HG03354 (cell line): ENCODE results near the gene LAYN.
A peak's percentile ranks its signal among the peaks of the same experiment; 100 is the strongest.

Experiments used
- ATAC-seq: cut with Tn5 transposase; IDR thresholded peaks from one replicate; pipeline ENCODE4 v1.9.1; 2021; ENCODE audit warnings: mild to moderate bottlenecking; ENCODE audit not compliant: unreplicated experiment, poor library complexity, severe bottlenecking

Gene LAYN

DNA sequence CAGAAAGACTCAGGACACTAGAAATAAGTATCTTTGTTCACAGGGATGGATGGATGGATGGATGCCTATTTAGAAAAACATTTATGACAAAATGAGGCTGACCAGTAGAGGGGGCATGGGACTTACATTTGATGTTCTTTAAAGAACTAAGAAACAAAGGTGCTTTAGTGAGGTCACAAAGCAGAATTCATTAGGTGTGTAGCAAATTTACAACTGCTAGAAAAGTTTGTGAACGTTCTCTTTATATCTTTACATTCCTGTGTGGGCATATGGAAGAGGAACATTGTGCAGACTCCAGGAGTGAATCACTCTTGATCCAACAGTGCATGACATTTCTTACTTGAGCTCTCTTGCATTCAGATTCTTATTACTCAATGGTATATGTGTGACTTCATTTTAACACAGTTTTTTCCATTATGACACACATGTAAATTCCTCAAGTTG, 45.9 kb downstream of the LAYN start:
- ATAC-seq = peak; percentile 48

DNA sequence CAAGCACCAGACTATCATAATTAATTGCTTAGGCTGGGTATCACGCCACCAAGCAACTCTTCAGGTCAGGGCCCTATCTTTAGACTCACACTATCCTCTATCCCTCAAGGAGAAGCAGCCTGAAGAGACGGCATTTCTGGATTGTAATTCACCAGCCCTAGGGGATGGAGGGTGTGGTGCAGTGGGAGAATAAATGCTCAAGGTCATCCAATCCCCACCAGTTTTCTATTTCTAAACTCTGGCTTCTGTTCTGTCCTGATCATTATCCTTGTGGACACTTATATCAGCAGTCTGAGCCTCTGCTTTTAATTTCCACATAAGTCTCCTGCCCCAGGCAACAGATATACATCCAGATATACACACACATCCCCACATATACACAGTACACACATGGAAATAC, 48.6 kb downstream of the LAYN start:
- ATAC-seq = no peak

DNA sequence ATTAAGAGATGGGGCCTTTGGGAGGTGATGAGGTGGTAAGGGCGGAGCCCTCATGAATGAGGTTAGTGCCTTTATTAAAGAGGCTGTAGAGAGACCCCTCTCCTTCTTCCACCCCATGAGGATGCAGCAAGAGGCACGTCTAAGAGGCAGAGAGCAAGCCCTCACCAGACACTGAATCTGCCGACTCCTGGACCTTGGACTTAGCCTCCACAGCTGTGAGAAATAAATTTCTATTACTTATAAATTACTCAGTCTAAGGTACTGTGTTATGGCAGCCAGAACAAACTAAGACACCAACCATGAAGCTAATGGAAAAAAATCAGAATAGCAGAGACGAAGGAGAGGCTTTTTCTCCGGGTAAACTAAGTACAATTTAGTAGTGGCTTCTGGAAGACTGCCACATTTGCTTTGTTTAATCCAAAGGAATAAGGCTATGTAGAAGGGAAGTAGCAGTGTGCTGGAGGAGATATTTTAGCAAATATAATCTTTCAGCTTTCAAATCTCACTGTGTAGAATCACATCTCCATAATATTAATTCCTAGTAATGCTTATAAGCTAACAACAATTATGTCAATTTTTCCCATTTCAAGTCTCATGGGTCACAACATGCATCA, 49.5 kb downstream of the LAYN start:
- no peak for ATAC-seq

DNA sequence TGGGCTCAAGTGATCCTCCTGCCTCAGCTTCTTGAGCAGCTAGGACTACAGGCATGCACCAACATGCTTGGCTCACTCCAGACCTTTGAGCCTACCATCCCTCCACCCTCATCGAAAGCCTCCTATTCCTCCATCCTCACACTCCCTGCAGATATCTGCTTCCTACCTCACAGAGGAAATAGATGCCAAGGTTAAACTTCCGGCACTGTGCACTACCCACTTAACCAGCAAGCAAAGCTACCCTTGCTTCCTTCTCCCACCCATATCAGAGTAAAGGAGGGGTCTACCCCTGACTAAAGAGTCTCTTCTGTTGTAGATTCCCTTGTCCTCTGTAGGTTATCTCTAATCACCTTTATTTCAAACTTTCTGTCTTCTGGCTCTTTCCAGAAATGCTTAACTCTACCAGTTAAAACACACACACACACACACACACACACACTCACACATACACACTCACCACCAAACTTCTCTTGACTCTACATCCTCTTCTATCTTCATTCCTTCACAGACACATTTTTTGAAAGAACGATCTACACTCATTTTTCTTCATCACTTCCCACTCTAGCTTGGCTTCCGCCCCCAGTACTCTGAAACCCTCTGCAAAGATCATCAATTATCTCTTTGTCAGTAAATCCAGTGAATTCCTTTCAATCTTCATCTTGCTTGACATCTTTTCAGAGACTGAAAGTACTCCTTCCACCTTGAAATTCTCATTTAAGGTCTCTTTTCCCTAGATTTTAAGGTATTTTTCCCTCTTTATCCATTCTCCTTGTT, 50.9 kb downstream of the LAYN start:
- no peak for ATAC-seq

DNA sequence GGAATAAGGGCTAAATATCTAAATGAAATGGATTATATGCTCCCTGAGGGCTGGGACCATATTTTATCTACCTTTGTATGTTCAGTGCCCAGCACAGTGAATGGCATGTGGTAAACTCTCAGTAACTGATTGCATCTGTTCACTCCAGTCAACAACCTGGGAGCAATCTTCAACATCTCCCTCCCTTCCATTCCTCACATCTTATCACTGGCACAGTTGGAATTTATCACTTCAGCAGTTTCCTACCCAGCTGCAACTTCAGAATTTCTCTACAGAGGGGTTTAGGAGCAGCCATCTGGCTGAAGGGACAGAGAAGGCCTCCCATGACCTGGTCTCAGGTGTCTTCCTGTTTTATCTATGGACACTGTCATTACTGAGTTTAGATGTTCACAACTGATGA, 52.0 kb downstream of the LAYN start:
- no peak for ATAC-seq

DNA sequence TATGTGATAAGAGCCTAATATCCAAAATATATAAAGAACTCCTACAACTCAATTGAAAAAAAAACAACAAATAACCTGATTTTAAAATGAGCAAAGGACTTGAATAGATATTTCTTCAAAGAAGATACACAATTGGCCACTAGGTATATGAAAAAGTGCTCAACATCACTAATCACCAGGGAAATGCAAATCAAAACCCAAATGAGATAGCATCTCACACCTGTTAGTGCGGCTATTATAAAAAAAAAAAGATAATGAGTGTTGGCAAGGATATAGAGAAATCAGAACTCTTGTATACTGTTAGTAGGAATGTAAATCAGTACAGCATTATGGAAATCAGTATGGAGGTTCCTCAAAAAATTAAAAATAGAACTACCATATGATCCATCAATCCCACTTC, 55.8 kb downstream of the LAYN start:
- ATAC-seq = no peak

DNA sequence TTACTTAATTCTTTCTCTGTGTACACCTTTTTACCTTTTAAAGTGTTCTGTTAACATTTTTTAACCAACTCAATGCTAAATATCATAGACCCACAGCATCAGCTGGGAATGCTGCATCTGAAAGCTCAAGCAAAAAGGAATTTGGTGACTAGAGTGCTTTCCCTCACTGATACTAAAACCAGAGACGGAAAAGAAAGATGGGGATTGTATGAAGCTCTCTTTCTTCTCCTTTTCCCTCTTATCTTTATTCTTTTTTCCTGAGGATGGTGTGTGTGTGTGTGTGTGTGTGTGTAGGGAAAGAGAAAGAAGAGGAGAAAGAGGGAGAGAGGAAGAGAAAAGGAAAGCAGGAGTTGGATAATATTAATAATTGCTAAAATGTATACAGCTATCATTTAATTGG, 57.6 kb downstream of the LAYN start:
- ATAC-seq = no peak

DNA sequence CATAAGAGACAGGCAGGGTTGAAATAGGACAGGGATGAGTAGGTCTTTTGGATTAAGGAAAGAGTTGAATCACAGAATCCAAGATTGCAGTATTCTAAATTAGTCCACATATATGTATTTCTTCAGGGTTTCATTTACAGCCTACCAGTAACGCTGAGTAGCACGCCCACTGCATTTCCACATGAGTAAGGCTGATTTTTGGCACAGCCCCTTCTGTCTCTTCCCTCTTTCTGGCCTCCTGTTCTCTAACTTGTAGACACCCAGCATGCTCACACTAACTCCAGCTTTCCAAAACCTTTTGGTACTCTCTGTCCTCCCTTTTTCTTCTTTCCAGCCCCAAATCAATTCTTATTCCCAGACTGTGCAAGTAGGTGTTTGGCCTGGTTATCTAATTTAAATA, 58.0 kb downstream of the LAYN start:
- no peak for ATAC-seq

DNA sequence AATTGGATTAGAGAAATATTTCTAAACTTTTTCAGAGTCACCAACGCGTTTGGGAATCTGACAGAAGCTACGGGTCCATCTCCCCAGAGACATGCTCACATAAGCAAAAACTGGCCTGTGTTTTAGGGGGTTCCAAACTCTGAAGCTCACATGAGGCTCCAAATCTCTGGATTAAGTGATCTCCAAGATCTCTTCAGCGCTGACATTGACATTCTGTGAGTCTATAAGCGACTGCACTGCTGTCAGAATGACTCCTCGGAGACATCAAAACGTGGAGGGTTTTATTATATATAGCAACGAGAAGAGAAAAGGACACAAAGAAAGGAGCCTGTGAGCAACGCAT, 61.1 kb downstream of the LAYN start:
- ATAC-seq = no peak

DNA sequence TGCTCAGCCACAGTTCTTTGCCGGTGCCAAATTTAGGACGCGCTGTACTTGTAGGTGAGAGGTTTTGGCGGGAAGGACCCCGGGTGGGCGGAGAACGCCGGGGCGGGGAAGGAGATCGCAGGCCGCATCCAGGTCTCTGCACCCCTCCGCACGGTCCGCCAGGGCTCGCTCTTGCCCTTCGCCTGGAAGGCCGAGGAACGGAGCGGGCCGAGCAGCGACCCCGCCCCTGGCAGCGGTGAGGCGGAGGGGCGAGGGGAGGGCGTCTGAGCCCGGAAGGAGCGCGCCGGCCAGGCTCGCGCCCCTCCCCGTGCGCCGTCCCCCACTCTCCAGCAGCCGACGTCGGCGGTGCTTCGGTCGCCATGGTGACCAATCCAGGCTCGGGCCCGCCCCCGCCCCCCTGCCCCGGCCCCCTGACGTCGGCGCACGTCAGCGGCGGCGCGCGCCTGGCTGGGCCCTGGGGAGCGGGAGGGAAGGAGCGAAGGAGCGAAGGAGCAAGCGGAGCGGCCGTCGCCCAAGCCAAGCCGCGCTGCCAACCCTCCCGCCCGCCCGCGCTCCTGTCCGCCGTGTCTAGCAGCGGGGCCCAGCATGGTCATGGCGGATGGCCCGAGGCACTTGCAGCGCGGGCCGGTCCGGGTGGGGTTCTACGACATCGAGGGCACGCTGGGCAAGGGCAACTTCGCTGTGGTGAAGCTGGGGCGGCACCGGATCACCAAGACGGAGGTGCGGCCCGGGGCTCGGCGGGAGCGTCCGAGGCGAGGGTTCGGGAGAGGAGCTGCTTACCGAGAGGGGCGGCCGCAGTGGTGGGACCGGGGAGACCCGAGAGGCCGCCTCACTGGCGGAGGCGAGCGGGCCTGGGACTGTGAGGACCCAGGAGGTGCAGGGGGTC, 61.7 kb downstream of the LAYN start, which contains the start of gene SIK2:
SIK2 (plus strand) TSS at position 471 of the 886 bp plus-strand sequence; CDS start at position 586, 115 bp downstream.
- ATAC-seq = peak; percentile 86

DNA sequence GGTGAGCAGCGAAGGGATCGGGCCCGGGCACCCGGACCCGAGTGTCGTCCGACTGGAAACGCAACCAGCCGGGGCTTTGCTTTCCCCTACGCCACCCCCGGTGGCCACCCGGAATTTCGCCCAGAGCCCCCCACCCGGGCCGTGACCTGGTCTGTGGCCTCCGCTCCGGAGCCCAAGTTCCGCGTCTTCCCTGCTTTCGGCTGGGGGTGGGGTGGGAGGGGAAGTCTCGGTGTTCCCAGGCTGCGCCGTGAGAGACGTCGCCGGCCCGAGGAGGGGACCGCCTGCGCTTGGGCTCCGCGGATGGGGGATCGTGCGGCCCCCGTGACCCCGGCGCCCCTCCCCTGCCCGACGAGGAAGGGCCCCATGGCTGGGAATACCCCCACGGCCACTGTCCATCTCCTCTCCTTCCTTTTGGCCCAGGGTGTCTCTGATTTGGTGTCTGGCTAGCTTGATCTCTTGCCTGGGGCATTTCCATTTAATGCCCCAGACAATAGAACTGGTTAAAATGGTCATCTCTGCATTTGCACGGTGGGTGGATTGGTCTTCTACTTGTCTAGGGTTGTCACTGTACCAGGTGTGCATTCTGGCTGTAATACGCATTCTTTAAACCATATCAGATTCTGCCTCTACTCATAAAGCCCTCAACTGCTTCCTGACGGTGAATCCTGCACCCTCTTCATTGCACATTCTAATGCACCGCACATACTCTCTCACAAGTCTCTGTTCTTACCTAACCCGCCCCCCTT, 62.5 kb downstream of the LAYN start:
- no peak for ATAC-seq

DNA sequence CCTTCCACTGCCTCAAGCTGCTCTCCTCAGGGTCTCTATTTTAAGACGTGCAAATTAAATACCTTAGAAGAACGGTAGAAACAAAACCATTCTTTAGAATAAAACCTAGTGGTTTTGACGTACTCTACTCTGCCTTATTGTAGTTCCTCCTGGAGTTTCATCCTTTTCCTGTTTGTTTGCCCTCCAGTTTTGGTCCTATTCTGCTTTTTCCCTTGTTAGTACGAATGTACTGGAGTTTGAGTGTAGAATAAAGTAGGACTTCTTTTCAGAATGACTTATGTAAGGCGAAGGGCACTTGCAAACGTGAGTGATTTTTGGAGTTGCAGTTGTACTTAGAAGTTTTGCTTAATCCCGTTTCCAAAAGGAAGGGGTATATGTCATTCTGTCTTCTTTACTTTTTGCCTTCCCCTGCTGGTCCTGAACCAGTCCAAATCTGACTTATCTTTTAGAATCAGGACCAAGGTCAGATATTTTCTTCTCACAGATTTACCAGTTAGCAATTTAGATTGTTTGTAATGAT, 63.2 kb downstream of the LAYN start:
- no peak for ATAC-seq

DNA sequence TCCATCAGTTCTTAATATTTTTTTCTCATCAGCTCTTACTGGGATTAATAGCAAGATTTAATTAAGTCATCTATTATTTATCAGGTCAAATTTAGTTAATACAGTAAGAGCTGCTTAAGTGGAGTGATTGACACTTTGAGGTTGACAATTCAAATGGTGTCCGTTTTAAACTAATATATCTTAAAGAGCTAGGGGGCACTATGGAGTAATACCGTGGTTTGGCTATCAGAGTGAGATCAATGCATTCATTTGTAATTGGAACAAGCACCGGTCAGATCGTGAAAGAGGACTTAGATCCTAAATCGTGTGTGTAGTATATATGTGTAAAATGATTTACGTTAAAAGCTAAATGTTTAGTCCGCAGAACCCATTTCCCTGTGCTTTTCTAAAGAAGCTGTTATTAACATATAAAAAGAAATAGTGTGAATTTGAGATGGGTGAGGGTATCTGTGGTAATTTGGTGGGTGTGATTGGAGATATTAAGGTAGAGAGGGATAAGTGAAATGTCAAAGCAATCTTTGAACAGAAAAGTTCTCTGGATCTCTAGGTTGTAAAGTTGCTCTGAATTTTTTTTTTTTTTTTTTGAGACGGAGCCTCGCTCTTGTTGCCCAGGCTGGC, 64.0 kb downstream of the LAYN start:
- no peak for ATAC-seq

DNA sequence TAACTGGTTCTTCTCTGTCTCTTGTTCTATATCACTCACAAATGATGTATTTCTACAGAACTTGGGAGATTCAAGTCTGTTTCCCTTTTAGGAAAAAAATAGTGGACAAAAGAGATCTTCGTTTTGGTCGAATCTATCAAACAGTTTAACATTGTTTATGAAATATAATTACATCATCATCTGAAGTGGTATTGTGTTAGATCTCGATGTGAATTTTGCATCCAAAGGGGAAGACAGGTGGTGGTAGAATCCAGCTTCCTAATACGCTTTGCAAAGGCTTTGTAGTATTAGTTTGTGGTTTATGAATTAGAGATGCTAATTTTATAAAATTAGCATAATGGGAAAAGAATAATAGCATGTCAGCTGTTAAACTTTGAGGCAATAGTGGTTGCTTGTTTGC, 65.2 kb downstream of the LAYN start:
- ATAC-seq = no peak

DNA sequence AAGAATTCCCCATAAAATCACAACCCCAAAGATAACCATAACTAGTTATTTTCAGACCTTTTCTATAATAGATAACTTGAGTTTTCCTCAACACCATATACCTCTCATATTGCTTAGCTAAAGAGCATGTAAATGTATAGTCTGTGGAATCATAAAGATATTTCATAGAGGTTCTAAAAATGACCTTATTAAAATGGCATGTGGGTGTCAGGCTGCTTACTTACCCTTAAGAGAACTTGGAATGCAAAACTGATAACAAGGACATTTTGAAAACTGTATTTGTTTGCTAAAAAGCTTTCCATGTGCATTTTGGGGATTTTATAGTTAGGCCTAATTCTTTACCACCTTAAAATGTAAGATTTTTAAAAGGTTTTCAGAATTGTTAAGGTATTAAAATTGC, 66.5 kb downstream of the LAYN start:
- ATAC-seq = no peak

DNA sequence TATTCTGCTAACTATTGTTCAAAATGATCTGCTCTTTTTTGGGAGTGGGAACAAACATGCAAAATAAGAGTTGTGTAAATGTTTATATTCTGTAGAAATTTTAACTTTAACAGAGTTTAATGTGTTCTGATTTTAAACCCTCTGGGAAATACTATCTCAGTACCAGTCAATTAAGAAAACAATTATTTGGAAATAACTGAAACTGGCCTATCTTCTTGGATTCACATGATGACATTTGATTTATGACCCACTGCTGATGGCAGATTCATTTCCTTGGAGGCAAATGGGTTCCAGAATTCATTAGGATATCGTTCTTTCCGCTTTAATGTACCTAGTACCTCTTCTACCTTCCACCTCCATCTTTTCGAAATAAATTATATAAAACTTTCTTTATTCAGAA, 67.2 kb downstream of the LAYN start:
- ATAC-seq = no peak
